Cardiac septum (tissue), 1 donor: ENCODE data around the gene GPR137. TPM values are rescaled to one million over a fixed set of nuclear protein-coding genes. Genes with fewer than 3 reads are reported as not detected.
"Not testable (repeated sequence)": the region's sequence is repeated elsewhere in the genome, so short reads cannot be mapped to it uniquely, and the experiment has no call there.

Experiments used
- DNase-seq: peaks from one replicate; pipeline ENCODE4 v3.0.0-alpha.2; 2020; ENCODE audit warnings: low spot score
- intact Hi-C: fragments of 100-400 bp; cut with DNase I; formaldehyde crosslinking; loops from one replicate; pipeline ENCODE4 v1.14.0; 2022
- long read RNA-seq: library from polyadenylated mRNA; unstranded; transcript quantifications from one replicate; pipeline ENCODE4 v2.0.0, GENCODE V29; 2021
- total RNA-seq: library from RNA; stranded (reverse); fragmentation: NEBNext Ultra II Directional; extraction: Animal tissue kit (Norgen Biotek cat#: 25700); gene quantifications from one replicate; pipeline ENCODE4 v1.2.1, GENCODE V29; 2021
- donor health status: DM: no; HTN: no; CAD: no.

Gene GPR137, protein sequence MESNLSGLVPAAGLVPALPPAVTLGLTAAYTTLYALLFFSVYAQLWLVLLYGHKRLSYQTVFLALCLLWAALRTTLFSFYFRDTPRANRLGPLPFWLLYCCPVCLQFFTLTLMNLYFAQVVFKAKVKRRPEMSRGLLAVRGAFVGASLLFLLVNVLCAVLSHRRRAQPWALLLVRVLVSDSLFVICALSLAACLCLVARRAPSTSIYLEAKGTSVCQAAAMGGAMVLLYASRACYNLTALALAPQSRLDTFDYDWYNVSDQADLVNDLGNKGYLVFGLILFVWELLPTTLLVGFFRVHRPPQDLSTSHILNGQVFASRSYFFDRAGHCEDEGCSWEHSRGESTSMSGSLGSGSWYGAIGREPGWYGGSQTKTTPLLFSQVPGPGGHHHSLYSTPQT
- 37.7 TPM for total RNA-seq
- long read RNA-seq, transcript GPR137-201 (7 exons, 1,485 nt), result minor isoform, 5 of 58 reads
- long read RNA-seq, transcript GPR137-204 (7 exons, 1,596 nt), result major isoform, 23 of 58 reads
- long read RNA-seq, partial matches to known transcripts, result 7 of 58 reads
- long read RNA-seq, other reads (novel, unspliced or antisense), result 23 of 58 reads

DNA sequence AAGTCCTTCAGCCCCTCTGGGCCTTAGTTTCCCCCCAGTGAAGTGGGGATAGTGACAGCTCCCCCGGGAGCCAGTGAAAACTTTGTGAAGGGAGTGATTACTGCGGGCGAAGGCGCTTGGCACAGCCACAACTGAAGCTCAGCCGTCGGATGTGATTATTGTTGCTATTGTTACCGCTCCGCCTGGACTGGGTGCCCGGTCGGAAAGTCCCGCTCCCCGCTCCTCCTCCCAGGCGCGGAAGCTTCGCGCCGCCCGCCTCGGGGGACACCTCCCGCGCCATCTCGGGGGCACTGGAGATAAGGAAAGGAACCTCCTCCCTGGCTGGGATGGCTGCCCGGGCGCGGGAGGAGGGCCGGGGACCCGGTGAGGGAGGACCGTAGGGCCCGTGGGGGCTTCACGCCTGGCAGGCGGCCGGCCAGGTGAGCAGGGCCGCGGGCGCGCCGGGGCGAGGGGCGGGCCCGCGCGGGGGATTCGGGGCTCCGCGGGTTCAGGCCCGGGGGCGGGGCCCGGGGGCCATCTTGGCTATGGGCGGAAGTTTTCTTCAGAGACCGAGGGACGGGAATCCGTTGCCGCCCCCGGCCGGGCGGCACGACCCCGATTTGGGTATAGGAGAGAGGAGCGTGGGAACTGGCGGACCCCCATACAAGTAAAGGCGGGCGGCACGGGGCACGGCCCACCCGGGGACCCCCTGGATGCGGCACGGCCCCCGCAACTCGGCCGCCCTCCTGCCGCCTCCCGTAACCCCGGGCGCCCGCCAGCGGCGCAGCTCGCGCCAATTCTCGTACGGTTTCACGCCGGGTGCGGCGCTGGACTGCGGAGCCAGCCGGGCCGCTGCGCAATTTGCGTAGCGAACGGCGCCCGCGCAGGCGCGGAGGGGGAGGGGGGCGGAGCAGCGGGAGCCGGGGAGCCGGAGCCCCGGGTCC lies at the start of gene GPR137:
GPR137 (plus strand) TSS at position 887 of the 923 bp plus-strand sequence. CDS start 677 bp downstream, outside the sequence.
- intact Hi-C loops, result loop anchor here (1.0 to 2.0 kb wide), 2 partner anchors 15 to 20 kb away; partner anchors contain the start of gene ESRRA
- DNase-seq, result peak; percentile 95

DNA sequence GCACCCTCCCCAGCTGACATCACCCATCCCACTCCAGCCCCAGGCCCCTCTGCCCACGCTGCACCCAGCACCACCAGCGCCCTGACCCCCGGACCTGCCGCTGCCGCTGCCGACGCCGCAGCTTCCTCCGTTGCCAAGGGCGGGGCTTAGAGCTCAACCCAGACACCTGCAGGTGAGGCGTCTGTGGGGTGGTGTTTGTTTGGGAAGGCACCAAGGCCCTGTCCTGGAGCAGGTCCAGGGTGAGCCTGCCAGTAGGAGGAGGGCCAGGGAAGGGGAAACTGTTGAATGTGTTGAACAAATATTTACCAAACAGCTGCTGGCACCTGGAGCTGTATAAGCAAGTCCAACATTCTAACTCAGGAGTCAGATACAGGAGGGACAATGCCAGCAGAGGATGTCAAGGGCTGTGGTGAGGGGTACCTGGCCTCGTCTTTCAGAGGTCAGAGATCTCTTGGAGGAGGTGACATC lies 48.1 kb upstream of the GPR137 start:
- DNase-seq, result no peak

DNA sequence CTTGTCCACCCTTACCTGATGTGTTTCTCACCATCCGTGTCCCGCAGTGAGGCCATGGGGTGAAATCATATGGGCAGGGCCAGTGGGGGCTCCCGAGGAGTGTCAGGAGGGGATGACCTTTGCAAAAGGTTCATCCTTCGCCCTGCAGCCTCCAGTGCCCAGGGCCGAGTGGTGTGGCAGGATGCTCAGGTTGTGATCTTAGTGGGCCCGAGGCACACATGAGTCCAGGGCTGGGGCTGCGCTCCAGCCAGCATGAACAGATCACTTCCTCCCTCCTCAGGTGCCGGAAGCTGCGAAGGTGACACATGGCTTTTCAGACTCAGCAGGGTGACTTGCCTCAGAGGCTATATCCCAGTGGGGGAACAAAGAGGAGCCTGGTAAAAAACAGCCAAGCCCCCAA lies 47.6 kb upstream of the GPR137 start:
- intact Hi-C loops, result no loop called here
- no peak for DNase-seq

More for the DNA sequence above, 48.1 kb upstream of the GPR137 start:
- intact Hi-C loops, result no loop called here

DNA sequence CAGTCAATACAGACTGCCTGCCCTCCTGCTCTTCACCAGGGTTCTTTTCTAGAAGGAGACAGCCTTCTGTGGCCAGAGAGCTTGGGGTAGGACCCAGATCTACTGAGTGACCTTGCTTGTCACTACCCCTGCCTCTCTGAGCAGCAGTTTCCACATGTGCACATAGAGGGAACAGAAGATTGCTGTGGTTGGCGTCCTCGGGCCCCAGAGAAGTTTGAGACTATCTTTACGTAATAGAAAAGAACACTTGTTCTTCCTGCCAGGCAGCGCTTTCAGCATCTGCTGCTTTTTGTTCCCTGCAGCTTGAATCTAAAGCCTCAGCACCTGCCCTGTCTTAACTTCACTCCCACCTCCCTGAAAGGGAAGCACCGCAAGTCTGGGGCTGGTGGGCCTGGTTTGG lies 46.6 kb upstream of the GPR137 start:
- intact Hi-C loops, result no loop called here
- DNase-seq, result no peak

DNA sequence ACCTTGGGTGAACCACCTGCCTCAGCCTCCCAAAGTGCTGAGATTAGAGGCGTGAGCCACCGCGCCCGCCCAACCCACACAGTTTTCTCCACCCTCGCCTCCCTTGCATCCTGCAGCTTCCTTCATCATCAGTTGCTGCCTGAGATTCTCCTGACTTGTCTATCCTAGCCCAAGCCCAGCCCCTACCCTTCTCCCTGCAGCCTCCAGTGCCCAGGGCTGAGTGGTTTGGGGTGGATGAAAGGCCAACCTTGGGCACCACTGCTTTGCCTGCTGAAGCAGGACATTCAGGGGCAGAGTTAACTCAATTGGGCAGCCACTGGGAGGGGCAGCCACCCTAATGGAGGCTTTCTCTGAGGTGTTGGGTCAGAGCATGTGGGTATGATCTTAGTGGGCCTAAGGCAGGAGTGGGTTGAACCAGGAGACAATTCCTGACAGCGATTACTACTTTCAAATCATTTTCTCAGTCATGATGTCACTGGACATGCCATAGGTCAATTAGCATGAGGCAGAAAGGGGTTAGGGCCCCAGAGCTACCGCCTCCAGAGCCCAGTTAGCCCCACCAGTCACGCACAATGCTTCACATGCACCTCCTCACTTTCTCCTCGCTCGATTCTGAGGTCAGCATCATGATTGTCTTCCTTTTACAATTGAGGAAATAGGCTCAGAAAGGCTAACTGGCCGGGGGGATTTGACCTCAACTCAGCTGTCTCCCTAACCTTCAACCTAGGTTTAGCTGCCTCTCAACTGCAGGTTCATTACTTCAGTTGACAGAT lies 45.8 kb upstream of the GPR137 start:
- intact Hi-C loops, result no loop called here

DNA sequence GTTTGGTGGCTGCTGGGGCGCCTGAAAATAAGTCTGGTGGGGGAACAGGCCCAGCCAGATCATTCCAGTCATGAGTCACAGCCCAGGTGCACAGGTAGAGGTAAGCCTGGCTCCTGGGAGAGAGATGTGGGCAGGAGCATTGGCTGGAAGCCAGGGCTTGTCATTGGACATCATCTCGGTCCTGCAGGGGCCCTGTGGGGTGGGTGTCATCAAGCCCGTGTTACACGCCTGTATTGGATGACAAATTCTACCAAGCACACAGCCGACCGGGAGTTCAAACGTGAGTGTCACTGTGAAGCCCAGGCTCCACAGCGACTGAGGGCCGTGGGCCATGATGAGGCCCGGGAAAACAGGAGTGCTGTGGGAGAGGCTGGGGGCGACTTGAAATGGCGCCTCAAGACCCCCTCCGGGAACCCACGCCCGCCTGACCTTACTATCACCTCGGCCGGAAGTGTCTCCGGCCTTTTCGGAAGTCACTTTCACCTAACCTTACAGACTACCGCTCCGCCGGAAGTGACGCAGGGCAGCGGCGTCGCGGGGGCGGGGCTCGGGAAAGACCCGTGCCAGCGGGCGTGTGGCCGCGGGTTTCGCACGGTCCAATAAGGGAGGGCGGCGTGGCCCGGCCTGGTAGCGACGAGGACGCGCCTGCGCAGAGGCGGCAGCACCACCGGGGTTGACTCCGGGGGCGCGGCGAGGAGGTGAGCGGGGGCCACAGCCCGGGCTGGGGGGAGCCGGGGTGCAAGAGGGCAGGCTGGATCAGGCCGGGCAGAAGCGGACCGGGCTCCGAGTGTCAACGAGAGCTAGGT lies 45.0 kb upstream of the GPR137 start, which contains the start of gene FKBP2:
FKBP2 (plus strand) TSS at position 661 of the 806 bp plus-strand sequence. CDS start 1,293 bp downstream, outside the sequence.
- DNase-seq, result peak; percentile 99
- intact Hi-C loops, result no loop called here

More for the DNA sequence above, 45.8 kb upstream of the GPR137 start:
- DNase-seq, result no peak

DNA sequence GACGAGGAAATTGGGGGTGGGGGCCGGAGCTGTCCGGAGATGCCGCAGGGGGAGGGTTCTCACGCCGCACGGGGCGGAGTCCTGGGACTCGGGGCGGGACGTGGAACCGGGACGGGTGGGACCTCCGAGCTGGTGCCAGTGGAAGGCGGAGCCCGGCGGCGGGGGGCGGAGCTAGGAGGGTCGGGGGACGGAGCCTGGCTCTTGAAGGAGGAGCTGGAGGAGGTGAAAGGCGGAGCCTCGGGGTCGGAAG lies 44.5 kb upstream of the GPR137 start:
- no peak for DNase-seq
- intact Hi-C loops, result no loop called here

DNA sequence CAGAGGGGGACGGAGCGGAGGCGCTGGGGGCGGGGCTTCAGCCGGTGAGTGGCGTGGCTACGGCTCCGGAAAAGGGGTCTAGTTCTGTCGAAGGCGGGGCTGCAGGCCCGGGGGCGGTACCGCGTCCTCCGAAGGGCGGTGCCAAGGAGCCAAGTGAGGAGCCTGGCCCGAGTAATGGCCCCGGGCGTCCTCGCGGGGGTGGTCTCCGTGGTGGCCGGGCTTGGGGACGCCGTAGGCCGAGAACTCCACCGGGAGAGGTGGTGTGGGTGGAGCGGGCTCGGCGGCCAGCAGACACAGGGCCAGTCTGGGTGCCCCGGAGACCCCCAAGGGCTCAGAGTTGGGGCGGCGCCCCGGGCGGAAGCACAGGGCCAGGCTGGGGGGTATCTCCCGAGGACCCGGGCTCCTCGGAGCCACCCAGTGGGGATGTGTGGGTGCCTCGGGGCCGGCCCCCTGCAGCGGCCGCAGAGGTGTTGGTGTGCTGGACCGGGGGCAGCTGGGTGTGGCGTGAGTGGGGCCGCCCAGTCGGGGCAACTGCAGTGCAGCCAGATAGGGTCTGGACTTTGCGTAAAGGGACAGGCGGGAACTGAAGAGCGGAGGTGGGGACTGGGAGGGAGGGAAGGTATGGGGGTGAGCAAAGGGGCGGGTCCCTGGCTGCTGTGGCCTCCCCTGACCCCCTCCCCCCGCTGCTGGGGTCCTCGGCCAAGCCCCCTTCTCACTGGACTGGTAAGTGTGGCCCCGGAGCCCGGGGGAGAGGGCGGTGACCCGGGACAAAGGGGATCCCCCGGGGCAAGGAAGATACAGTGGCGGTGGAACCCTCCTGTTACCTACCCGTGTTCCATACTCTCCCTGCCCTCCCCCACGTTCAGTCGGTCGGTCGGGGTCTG lies 43.9 kb upstream of the GPR137 start:
- intact Hi-C loops, result no loop called here
- DNase-seq, result peak; percentile 100

DNA sequence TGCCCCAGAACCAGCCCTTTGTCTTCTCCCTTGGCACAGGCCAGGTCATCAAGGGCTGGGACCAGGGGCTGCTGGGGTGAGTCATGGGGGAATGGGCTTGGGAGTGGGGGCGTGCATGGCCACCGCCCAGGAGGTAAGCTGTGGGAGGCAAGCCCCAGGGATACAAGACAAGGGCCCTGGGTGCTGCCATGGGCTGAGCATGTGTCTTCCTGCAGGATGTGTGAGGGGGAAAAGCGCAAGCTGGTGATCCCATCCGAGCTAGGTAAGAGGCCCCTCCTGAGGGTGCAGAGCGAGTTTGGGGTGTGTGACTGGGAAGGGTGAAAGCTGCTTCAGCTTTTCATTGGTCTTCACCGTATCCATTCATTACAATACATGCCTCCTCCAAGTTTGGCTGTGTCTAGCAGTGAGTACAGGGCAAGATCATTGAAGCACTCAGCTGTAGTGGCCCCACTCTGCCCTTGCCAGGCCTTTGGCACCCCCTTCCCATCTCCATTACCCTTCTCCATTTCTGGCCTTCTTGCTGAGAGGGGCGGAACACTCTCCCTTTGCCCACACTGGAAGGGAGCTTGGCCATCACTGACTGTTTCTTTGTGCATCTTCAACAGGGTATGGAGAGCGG lies 42.3 kb upstream of the GPR137 start:
- intact Hi-C loops, result no loop called here
- DNase-seq, result no peak

DNA sequence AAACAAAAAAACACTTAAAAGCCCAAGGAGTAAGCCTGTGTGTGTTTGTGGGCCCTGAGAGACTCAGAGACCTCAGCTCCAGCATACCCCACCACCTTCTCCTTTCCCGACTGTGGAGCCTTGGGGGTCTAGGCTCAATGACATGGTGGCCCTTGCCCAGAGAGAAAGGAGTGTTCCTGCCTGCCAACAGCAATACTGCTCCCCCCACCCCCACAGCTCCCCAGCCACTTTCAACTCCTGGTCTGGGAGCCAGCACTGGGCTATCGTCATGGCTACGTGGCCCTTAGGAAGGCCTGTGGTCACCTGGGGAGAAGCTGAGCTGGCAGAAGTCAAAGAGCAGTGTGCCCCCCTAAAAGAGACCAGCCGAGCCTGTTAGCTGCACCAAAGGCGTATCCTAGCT lies 41.5 kb upstream of the GPR137 start:
- intact Hi-C loops, result no loop called here
- DNase-seq, result no peak

DNA sequence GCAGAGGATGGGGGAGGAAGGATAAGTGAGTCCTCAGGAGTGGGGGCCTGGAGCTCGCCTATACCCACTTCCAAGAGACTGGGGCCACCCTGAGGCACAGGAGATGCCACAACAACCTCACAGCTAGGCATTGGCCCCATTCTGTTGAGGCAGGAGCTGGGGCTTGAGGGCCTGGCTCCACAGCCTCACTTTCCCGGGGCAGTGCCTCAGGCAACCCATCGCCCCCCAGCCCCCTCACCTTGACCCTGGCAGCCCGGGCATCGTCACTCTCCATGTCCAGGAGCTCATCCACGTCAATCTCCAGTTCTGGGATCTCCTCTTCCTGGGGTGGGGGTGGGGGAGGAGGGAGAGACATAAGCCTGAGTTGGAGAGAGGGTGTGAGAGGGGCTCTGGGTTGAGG lies 40.7 kb upstream of the GPR137 start:
- DNase-seq, result no peak
- intact Hi-C loops, result no loop called here

DNA sequence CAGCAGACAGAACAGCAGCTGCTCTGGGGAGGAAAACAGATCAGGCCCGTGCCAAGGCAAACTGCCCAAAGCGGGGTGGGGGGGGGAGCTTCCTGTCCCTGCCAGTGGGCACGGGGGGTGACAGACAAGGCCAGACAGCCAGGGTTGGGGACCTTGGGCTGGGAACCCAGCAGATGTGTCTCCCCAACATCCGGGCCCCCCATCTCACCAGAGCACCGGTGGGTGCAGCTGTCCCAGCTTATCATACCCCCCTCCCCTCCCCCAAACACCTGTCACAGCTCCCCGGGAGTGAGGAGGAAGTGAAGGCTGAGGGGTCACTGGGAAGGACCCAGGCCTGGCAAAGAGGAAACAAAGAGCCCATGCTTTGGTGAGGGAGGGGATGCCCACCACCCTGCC lies 40.2 kb upstream of the GPR137 start:
- DNase-seq, result no peak
- intact Hi-C loops, result no loop called here

DNA sequence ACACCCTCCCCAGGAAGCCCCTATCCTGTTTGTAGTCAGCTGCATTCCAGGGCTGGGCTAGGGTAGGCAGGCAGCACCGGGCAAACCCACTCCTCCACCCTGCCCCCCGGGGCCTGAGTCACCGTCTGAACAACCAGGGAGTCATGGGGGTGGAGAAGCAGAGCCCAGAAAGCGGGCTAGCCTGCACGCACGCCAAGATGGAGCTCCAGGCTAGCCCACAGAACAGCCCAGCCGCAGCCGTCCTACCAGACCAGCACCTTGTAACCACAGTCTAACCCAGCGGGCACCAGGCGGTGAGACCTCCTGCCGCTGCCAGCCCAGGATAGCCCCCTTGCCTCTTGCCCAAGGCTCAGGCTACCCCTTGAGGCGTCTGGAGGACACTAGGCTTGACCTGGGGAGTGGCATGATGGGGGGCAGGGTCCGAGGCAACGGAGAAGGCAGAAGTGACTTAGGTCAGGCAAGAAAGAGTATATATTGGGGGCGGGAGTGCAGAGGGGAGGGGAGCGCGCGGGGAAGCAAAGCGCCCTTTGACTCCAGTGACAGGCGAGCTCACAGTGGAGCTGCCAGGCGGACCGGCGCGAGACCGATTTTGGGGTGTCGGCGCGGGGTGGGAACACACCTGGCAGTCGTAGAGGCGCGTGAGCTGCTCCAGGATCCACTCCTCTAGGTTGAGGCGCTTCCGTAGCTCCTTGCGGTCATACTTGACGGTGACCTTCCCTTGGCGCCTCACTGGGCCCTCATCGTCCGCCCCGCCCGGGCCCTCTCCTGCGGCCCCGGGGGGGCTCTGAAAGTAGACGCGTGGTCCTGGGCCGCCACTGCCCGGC lies 39.6 kb upstream of the GPR137 start:
- intact Hi-C loops, result no loop called here
- DNase-seq, result no peak

DNA sequence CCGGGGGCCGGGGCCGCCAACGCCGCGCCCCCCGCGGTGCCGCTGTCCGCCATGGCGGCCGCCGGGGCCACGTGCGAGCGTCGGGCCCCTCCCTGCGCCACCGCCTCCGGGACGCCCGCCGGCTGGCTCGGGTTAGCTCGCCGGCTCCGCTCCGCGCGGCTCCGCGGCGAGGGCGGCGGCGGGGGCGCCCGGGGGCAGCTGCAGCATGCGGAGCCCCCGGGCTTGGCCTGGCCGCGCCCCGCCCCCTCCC lies 39.1 kb upstream of the GPR137 start:
- DNase-seq, intact Hi-C loops: not testable (repeated sequence)

DNA sequence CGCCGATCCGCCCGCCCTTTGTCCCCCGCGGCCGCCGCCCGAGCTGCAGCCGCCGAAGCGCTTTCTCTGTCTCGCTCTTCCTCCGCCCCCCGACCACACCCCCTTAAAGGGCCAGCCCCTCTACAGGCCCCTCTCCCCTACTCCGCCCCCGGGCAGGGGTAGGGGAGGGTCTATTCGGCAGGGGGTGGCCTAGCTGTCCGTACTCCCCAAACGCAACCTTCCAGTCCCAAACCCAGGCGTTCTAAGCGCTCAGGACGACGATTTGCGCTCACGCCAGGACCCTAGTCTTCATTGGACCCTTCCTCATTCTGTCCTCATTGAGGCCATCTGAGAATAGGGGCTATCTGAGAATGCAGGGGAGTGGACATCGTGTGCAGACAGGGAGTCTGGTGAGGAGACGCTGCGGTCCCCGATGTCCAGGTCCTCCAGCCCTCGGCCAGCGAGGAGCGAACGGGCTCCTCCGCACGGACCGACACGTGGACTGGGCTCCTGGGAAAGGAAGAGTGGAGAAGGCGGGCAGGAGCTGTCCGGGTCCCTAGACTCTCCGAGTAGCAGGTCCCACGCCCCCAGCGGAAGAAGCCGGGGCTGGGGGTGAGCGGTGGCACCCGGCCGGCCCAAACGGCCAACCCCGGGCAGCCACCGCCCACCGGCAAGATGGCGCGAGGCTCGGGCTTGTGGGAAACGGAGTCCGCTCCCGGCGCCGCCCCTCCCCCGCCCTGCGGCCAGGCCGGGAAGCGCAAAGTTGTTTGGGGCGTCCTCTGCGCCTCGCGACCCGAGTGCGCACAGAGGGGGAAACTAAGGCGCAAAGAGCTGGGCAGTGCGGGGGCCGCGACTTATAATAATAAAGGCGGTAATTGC lies 38.5 kb upstream of the GPR137 start, which contains the start of gene PPP1R14B:
PPP1R14B (minus strand) TSS at position 73 of the 858 bp plus-strand sequence. CDS start 270 bp downstream, outside the sequence.
- intact Hi-C loops, result loop anchor here (1.0 kb wide), 1 partner anchor 22 kb away; no protein-coding TSS in a partner anchor
- peak; percentile 92 for DNase-seq
